ENCODE data around the gene RAB8A. TPM values are rescaled to one million over a fixed set of nuclear protein-coding genes. Genes with fewer than 3 reads are reported as not detected.
A peak's percentile ranks its signal among the peaks of the same experiment; 100 is the strongest.

The RAB8A gene
- total and polyA plus RNA-seq, 2 of the 8 experiments (the other 6 are each of a cell fraction or from before 2014, with no cell fraction given) = 65.8 to 97.0 TPM

- Histone ChIP-seq H3K27me3 (replicated peaks in 1 of 4; ENCODE audit: control insufficient read depth in 3 of 4, extremely low read depth in 1 of 4, insufficient read depth in 3 of 4, low read length in 3 of 4) (no peaks in the 10 kb centered on the region), H3K4me1 (replicated peaks in 1 of 4; ENCODE audit: control insufficient read depth in 3 of 4, insufficient read depth in 4 of 4, low read length in 3 of 4) (peaks cover 0 to 3% (median 0%) of the 10 kb centered on the region in 4 experiments; a peak in 1 of 7 replicates), H3K9ac (replicated peaks in 1 of 4; ENCODE audit: extremely low read depth in 1 of 4, low read depth in 3 of 4, low read length in 3 of 4) (no peak overlapping the region), H3K79me2 (ENCODE audit: control insufficient read depth in 1 of 2, insufficient read depth in 2 of 2, low read length in 2 of 2) (peaks cover 7 to 39% of the 10 kb centered on the region in 2 experiments; a peak in 3 of 4 replicates), H2BK12ac (ENCODE audit: low read depth, low read length) (no peak overlapping the region), H4K8ac (ENCODE audit: extremely low read depth, insufficient read depth, low read length) (no peak overlapping the region), H3K36me3 (ENCODE audit: control insufficient read depth in 2 of 4, insufficient read depth in 4 of 4, low read length in 3 of 4) (peaks cover 47 to 90% (median 76%) of the 10 kb centered on the region in 4 experiments), H2BK20ac (ENCODE audit: low read length) (no peak overlapping the region), H3K27ac (ENCODE audit: low read depth, low read length) (no peak overlapping the region), H3K14ac (ENCODE audit: insufficient read length) (no peak overlapping the region), H3K18ac (ENCODE audit: extremely low read depth, low read length) (no peak overlapping the region), H4K20me1 (replicated peaks in 1 of 2; ENCODE audit: control insufficient read depth in 1 of 2, insufficient read depth in 2 of 2, low read length in 2 of 2) (peaks cover 1 to 12% of the 10 kb centered on the region in 2 experiments), H2AK5ac (ENCODE audit: low read depth, low read length) (no peak overlapping the region), H3K23me2 (ENCODE audit: low read depth, low read length) (no peaks in the 10 kb centered on the region), H3K9me3 (ENCODE audit: insufficient read depth in 2 of 2, low read depth in 1 of 2, low read length in 1 of 2) (no peaks in the 10 kb centered on the region), H4K5ac (ENCODE audit: insufficient read length, low read depth, low read length) (no peak overlapping the region), H3K4me3 (ENCODE audit: extremely low read depth in 1 of 4, insufficient read depth in 2 of 4, low read depth in 3 of 4, low read length in 4 of 4) (no peak overlapping the region), H2AFZ (ENCODE audit: low read length) (no peak overlapping the region), H3K56ac (replicated peaks; ENCODE audit: insufficient read length, low read depth, low read length) (no peak overlapping the region), H3K79me1 (ENCODE audit: low read depth, low read length) (peaks cover 9% of the 10 kb centered on the region), H2BK120ac (replicated peaks; ENCODE audit: low read depth, low read length) (no peak overlapping the region), H3K4me2 (ENCODE audit: insufficient read depth in 1 of 2, low read depth in 2 of 2, low read length in 2 of 2) (no peak overlapping the region), H2BK5ac (ENCODE audit: low read depth, low read length) (no peak overlapping the region), H3K4ac (replicated peaks; ENCODE audit: insufficient read length, low read depth, low read length) (no peak overlapping the region), H2BK15ac (ENCODE audit: low read length) (no peak overlapping the region), H4K91ac (replicated peaks; ENCODE audit: insufficient read length, low read length) (no peak overlapping the region), H3K23ac (ENCODE audit: insufficient read length) (no peak overlapping the region)
- FAIRE-seq = no peak
- TF ChIP-seq FOSL1 (IDR thresholded peaks at IDR 0.05; ENCODE audit: insufficient read depth, low read depth, low read length) = no peak
- TF ChIP-seq SIX5 (IDR thresholded peaks at IDR 0.05; ENCODE audit: low read depth, low read length) = no peak
- TF ChIP-seq POLR2AphosphoS5 (IDR thresholded peaks at IDR 0.05; ENCODE audit: low read depth, low read length) = peak; percentile 43
- no peak for DNase-seq (ENCODE audit: low read depth in 1 of 2, low spot score in 2 of 2)
- ChIA-PET POLR2A (ENCODE audit: partially characterized antibody) (interaction anchor here (0.8 to 37.0 kb wide), 3 partner anchors 4 to 19 kb away, joined by 3 to 582 read pairs (median 582); partner anchors contain the start of genes RAB8A and TPM4), CTCF (ENCODE audit: partially characterized antibody) (interaction anchor here (0.7 to 2.1 kb wide), 6 partner anchors 9 to 1299 kb away, joined by 3 to 6 read pairs (median 4); no protein-coding TSS in a partner anchor)
- WGBS, 2 experiments (ENCODE audit: extremely low coverage in 1 of 2, insufficient coverage in 1 of 2, insufficient read length in 1 of 2, insufficient replicate concordance in 2 of 2, low coverage in 1 of 2, low lambda C conversion rate in 2 of 2, missing lambda C conversion rate in 1 of 2) = 89% methylated on average over 6 of the region's 6 CpGs; no CpG with 5 or more reads in 1 of the 2 experiments
Measured at GRCh38 chr19:16085115-16085514, 26.6 kb upstream of the RAB8A start.

All from H1 (cell line).